Osteoblast (primary cell): ENCODE data around the gene NEDD4L. TPM values are rescaled to one million over a fixed set of nuclear protein-coding genes. Genes with fewer than 3 reads are reported as not detected.

ENCODE experiments used
- DNase-seq: peaks from one replicate; pipeline ENCODE4 v3.0.0; 2011; ENCODE audit warnings: low spot score, mixed read lengths; ENCODE audit not compliant: insufficient read length; ENCODE audit errors: missing footprints
- H2AFZ ChIP-seq: 2 replicates; pipeline ENCODE4 v1.6.0; 2011; ENCODE audit warnings: mild to moderate bottlenecking, low read length
- H3K27ac ChIP-seq: 2 replicates; pipeline ENCODE4 v1.5.1; 2011; ENCODE audit warnings: mild to moderate bottlenecking, low read depth, low read length, moderate library complexity
- H3K27me3 ChIP-seq: 2 replicates; pipeline ENCODE4 v1.6.0; 2012; ENCODE audit warnings: mild to moderate bottlenecking, control low read depth, inconsistent platforms, low read length, moderate library complexity; ENCODE audit not compliant: insufficient read depth
- H3K36me3 ChIP-seq: 2 replicates; pipeline ENCODE4 v1.5.1; 2011; ENCODE audit warnings: mild to moderate bottlenecking, low read length, control low read depth, moderate library complexity; ENCODE audit not compliant: insufficient read depth
- H3K4me1 ChIP-seq: 2 replicates; pipeline ENCODE4 v1.5.1; 2011; ENCODE audit warnings: mild to moderate bottlenecking, low read length, control low read depth, moderate library complexity; ENCODE audit not compliant: insufficient read depth
- H3K4me2 ChIP-seq: 2 replicates; pipeline ENCODE4 v1.6.0; 2011; ENCODE audit warnings: mild to moderate bottlenecking, low read length; ENCODE audit not compliant: insufficient read depth
- H3K4me3 ChIP-seq: fragments of 200-600 bp; sonication (generic); 3 replicates; pipeline ENCODE4 v1.5.1; 2012; ENCODE audit warnings: mild to moderate bottlenecking, low read length, inconsistent platforms; ENCODE audit not compliant: insufficient read depth
- H3K79me2 ChIP-seq: 2 replicates; pipeline ENCODE4 v1.6.0; 2012; ENCODE audit warnings: mild to moderate bottlenecking, low read length, control low read depth, inconsistent platforms; ENCODE audit not compliant: insufficient read depth
- H3K9me3 ChIP-seq: 2 replicates; pipeline ENCODE4 v1.5.1; 2011; ENCODE audit warnings: low read depth, low read length, control low read depth
- H4K20me1 ChIP-seq: 2 replicates; pipeline ENCODE4 v1.6.0; 2012; ENCODE audit warnings: mild to moderate bottlenecking, low read length, control low read depth; ENCODE audit not compliant: insufficient read depth
- CTCF ChIP-seq: IDR thresholded peaks from 2 replicates; pipeline ENCODE4 v1.5.1; 2011; ENCODE audit warnings: mild to moderate bottlenecking, low read depth, low read length, moderate library complexity; ENCODE audit errors: extremely low read depth
- total RNA-seq: library from RNA; depleted of rRNA; stranded (reverse); fragments of >200 nt; gene quantifications from 2 replicates; pipeline ENCODE4 v1.2.3, GENCODE V29; 2012

Gene NEDD4L
- total RNA-seq, 1 donor: 30.0 TPM

- Histone ChIP-seq H3K79me2 (no peaks in the 10 kb centered on the region), H3K4me2 (peak overlapping the region; percentile 11), H3K36me3 (no peaks in the 10 kb centered on the region), H3K9me3 (no peaks in the 10 kb centered on the region), H4K20me1 (no peaks in the 10 kb centered on the region), H3K4me3 (no peak overlapping the region), H3K27me3 (peaks cover 3% of the 10 kb centered on the region), H2AFZ (no peak overlapping the region), H3K27ac (no peak overlapping the region), H3K4me1 (peaks cover 8% of the 10 kb centered on the region)
- DNase-seq: peak; percentile 89
- TF ChIP-seq CTCF: no peak
Measured at GRCh38 chr18:58402247-58402646, 358.2 kb downstream of the NEDD4L start.

GRCh38 chr18:58402951-58403702, 359.1 kb downstream of the NEDD4L start:
- Histone ChIP-seq H3K36me3 (no peaks in the 10 kb centered on the region), H3K4me1 (peaks cover 8% of the 10 kb centered on the region), H3K9me3 (no peaks in the 10 kb centered on the region), H3K4me3 (no peak overlapping the region), H3K4me2 (no peak overlapping the region), H2AFZ (no peak overlapping the region), H3K79me2 (no peaks in the 10 kb centered on the region), H4K20me1 (no peaks in the 10 kb centered on the region), H3K27ac (no peak overlapping the region), H3K27me3 (peaks cover 5% of the 10 kb centered on the region)
- no peak for DNase-seq
- no peak for TF ChIP-seq CTCF

- peaks cover 8% of the 10 kb centered on the region for H3K4me1 ChIP-seq
- H3K4me2 ChIP-seq: no peak overlapping the region
- no peaks in the 10 kb centered on the region for H3K36me3 ChIP-seq
- H3K79me2 ChIP-seq: no peaks in the 10 kb centered on the region
- H3K27me3 ChIP-seq: peaks cover 5% of the 10 kb centered on the region
- no peaks in the 10 kb centered on the region for H4K20me1 ChIP-seq
- H3K4me3 ChIP-seq: no peak overlapping the region
- TF ChIP-seq CTCF: no peak
- H3K27ac ChIP-seq: no peak overlapping the region
- H2AFZ ChIP-seq: no peak overlapping the region
- H3K9me3 ChIP-seq: no peaks in the 10 kb centered on the region
- no peak for DNase-seq
Measured at GRCh38 chr18:58403799-58404455, 359.9 kb downstream of the NEDD4L start.
